Caco-2 (cell line): ENCODE measurements around the gene CPA2. TPM values are rescaled to one million over a fixed set of nuclear protein-coding genes. Genes with fewer than 3 reads are reported as not detected.

Experiments
- BruUV-seq: library from RNA; stranded (reverse); fragments of 400-500 nt; replicated peaks from 2 replicates; lab custom pipeline; 2021; lab: Mats Ljungman, UMichigan
- CTCF ChIA-PET: fragments of 300-600 bp; sonication (Branson Sonifier 250); formaldehyde crosslinking; loops from one replicate; lab custom pipeline; 2022; ENCODE audit warnings: antibody characterized with exemption; lab: Charles Lee
- POLR2A ChIA-PET: fragments of 300-600 bp; sonication (Branson Sonifier 250); formaldehyde crosslinking; loops from one replicate; lab custom pipeline; 2022; ENCODE audit warnings: antibody characterized with exemption; lab: Charles Lee
- DNase-seq, 2 experiments: peaks; one replicate each; pipeline versions ENCODE4 v3.0.0 to v3.0.0-alpha.2; 2020 to 2022
- H3K27me3 ChIP-seq: replicated peaks from 2 replicates; pipeline ENCODE4 v1.6.0; 2011; ENCODE audit warnings: low read length; ENCODE audit not compliant: control insufficient read depth, insufficient read depth
- H3K36me3 ChIP-seq: 2 replicates; pipeline ENCODE4 v1.5.1; 2011; ENCODE audit warnings: low read length; ENCODE audit not compliant: control insufficient read depth, insufficient read depth
- H3K4me1 ChIP-seq: fragments of 250-450 bp; sonication (Bioruptor Pico); 2 replicates; pipeline ENCODE4 v1.5.1; 2020; ENCODE audit warnings: mild to moderate bottlenecking
- H3K4me3 ChIP-seq: 2 replicates; pipeline ENCODE4 v1.5.1; 2011; ENCODE audit warnings: low read depth, mild to moderate bottlenecking, control low read depth, low read length
- H3K9me3 ChIP-seq: fragments of 250-450 bp; sonication (Bioruptor Pico); 2 replicates; pipeline ENCODE4 v1.5.1; 2020; ENCODE audit warnings: mild to moderate bottlenecking, moderate library complexity
- H3K27ac Mint-ChIP-seq: one replicate; pipeline ENCODE4 v1.8.0; 2022; ENCODE audit warnings: mixed read lengths; ENCODE audit not compliant: unreplicated experiment
- H3K27me3 Mint-ChIP-seq: one replicate; pipeline ENCODE4 v1.8.0; 2022; ENCODE audit warnings: mixed read lengths; ENCODE audit not compliant: insufficient read depth, unreplicated experiment
- H3K36me3 Mint-ChIP-seq: one replicate; pipeline ENCODE4 v1.8.0; 2022; ENCODE audit warnings: mild to moderate bottlenecking, mixed read lengths; ENCODE audit not compliant: insufficient read depth, unreplicated experiment
- H3K4me1 Mint-ChIP-seq: one replicate; pipeline ENCODE4 v1.8.0; 2022; ENCODE audit warnings: low read depth, mixed read lengths; ENCODE audit not compliant: unreplicated experiment
- H3K4me3 Mint-ChIP-seq: one replicate; pipeline ENCODE4 v1.8.0; 2022; ENCODE audit warnings: mild to moderate bottlenecking, moderate library complexity, mixed read lengths; ENCODE audit not compliant: unreplicated experiment
- H3K9me3 Mint-ChIP-seq: one replicate; pipeline ENCODE4 v1.8.0; 2022; ENCODE audit warnings: mixed read lengths; ENCODE audit not compliant: unreplicated experiment
- intact Hi-C: fragments of 100-400 bp; cut with micrococcal nuclease; formaldehyde crosslinking; loops from one replicate; pipeline ENCODE4 v1.10.0; 2022; ENCODE audit not compliant: unreplicated experiment
- total RNA-seq: library from RNA; stranded (reverse); gene quantifications from 2 replicates; pipeline ENCODE4 v1.2.3, GENCODE V29; 2022
- TF ChIP-seq, protein P1 (sequence below), 2 experiments: fragments of 200-600 bp in 1 of 2; IDR thresholded peaks; 1 replicate in 1 of 2; 2 replicates in 1 of 2; pipeline versions ENCODE4 v1.5.1 to v1.8.0; 2011 to 2022; ENCODE audit warnings: antibody characterized with exemption in 1 of 2, control low read depth in 1 of 2, inconsistent platforms in 1 of 2, low read depth in 1 of 2, low read length in 1 of 2, mild to moderate bottlenecking in 1 of 2, moderate library complexity in 1 of 2; ENCODE audit not compliant: insufficient read depth in 1 of 2, severe bottlenecking in 1 of 2, unreplicated experiment in 1 of 2

CPA2 gene
- total RNA-seq, 1 experiment from 2014 or later = 26.1 TPM

DNA sequence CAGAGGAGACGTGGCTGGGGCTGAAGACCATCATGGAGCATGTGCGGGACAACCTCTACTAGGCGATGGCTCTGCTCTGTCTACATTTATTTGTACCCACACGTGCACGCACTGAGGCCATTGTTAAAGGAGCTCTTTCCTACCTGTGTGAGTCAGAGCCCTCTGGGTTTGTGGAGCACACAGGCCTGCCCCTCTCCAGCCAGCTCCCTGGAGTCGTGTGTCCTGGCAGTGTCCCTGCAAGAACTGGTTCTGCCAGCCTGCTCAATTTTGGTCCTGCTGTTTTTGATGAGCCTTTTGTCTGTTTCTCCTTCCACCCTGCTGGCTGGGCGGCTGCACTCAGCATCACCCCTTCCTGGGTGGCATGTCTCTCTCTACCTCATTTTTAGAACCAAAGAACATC, 56.0 kb downstream of the CPA2 start:
- Histone ChIP-seq H3K4me3 (no peak overlapping the region), H3K27me3 (no peaks in the 10 kb centered on the region), H3K36me3 (no peaks in the 10 kb centered on the region), H3K4me1 (no peaks in the 10 kb centered on the region), H3K9me3 (no peaks in the 10 kb centered on the region)
- no peak overlapping the region for H3K4me3 Mint-ChIP-seq
- ChIA-PET CTCF (no interaction called here), POLR2A (interaction anchor here (0.6 kb wide), 1 partner anchor 18 kb away, joined by 3 read pairs; no protein-coding TSS in a partner anchor)
- H3K27ac Mint-ChIP-seq = no peak overlapping the region
- DNase-seq = no peak
- no peaks in the 10 kb centered on the region for H3K4me1 Mint-ChIP-seq
- H3K9me3 Mint-ChIP-seq = no peaks in the 10 kb centered on the region
- no peaks in the 10 kb centered on the region for H3K27me3 Mint-ChIP-seq
- intact Hi-C loops = no loop called here
- BruUV-seq = no TSS peak
- no peaks in the 10 kb centered on the region for H3K36me3 Mint-ChIP-seq
- TF ChIP-seq, protein P1, sequence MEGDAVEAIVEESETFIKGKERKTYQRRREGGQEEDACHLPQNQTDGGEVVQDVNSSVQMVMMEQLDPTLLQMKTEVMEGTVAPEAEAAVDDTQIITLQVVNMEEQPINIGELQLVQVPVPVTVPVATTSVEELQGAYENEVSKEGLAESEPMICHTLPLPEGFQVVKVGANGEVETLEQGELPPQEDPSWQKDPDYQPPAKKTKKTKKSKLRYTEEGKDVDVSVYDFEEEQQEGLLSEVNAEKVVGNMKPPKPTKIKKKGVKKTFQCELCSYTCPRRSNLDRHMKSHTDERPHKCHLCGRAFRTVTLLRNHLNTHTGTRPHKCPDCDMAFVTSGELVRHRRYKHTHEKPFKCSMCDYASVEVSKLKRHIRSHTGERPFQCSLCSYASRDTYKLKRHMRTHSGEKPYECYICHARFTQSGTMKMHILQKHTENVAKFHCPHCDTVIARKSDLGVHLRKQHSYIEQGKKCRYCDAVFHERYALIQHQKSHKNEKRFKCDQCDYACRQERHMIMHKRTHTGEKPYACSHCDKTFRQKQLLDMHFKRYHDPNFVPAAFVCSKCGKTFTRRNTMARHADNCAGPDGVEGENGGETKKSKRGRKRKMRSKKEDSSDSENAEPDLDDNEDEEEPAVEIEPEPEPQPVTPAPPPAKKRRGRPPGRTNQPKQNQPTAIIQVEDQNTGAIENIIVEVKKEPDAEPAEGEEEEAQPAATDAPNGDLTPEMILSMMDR (IDR thresholded peaks at IDR 0.05; ENCODE audit: insufficient read depth in 1 of 2, low read depth in 1 of 2, low read length in 1 of 2, severe bottlenecking in 1 of 2, unreplicated experiment in 1 of 2) = no peak

GRCh38 chr7:130324306-130324943, 57.8 kb downstream of the CPA2 start:
- intact Hi-C loops = no loop called here

GRCh38 chr7:130329681-130330080, 63.0 kb downstream of the CPA2 start:
- peaks cover 9% of the 10 kb centered on the region for H3K4me1 ChIP-seq
- Mint-ChIP-seq H3K9me3 (no peaks in the 10 kb centered on the region), H3K36me3 (no peaks in the 10 kb centered on the region), H3K27ac (peak overlapping the region; percentile 3), H3K27me3 (no peaks in the 10 kb centered on the region), H3K4me3 (no peak overlapping the region), H3K4me1 (peaks cover 13% of the 10 kb centered on the region)
- BruUV-seq = no TSS peak
- POLR2A ChIA-PET = no interaction called here
- TF ChIP-seq, protein P1 (IDR thresholded peaks at IDR 0.05; ENCODE audit: insufficient read depth in 1 of 2, low read depth in 1 of 2, low read length in 1 of 2, severe bottlenecking in 1 of 2, unreplicated experiment in 1 of 2) = no peak
- intact Hi-C loops = no loop called here
- no peaks in the 10 kb centered on the region for H3K9me3 ChIP-seq
- no peaks in the 10 kb centered on the region for H3K27me3 ChIP-seq
- no peaks in the 10 kb centered on the region for H3K36me3 ChIP-seq
- CTCF ChIA-PET = interaction anchor here (1.3 kb wide), 1 partner anchor 112 kb away, joined by 4 read pairs; no protein-coding TSS in a partner anchor
- H3K4me3 ChIP-seq = no peak overlapping the region
- DNase-seq = peak in 1 of 2 experiments; percentile 43

More at GRCh38 chr7:130324306-130324943, 57.8 kb downstream of the CPA2 start:
- no peak for DNase-seq
- H3K4me1 ChIP-seq = no peaks in the 10 kb centered on the region; the same call in 1 of the 2 replicates
- TF ChIP-seq, protein P1 (IDR thresholded peaks at IDR 0.05; ENCODE audit: insufficient read depth in 1 of 2, low read depth in 1 of 2, low read length in 1 of 2, severe bottlenecking in 1 of 2, unreplicated experiment in 1 of 2) = no peak
- POLR2A ChIA-PET = no interaction called here
- H3K9me3 ChIP-seq = no peaks in the 10 kb centered on the region
- CTCF ChIA-PET = no interaction called here
- no TSS peak for BruUV-seq
- Mint-ChIP-seq H3K4me1 (peaks cover 1% of the 10 kb centered on the region), H3K27me3 (no peaks in the 10 kb centered on the region), H3K36me3 (no peaks in the 10 kb centered on the region), H3K4me3 (no peak overlapping the region), H3K27ac (no peak overlapping the region), H3K9me3 (no peaks in the 10 kb centered on the region)
- no peak overlapping the region for H3K4me3 ChIP-seq
- no peaks in the 10 kb centered on the region for H3K36me3 ChIP-seq
- no peaks in the 10 kb centered on the region for H3K27me3 ChIP-seq
